GM18951 (cell line): ENCODE data around the gene DNAJC13.
"Not testable (repeated sequence)": the region's sequence is repeated elsewhere in the genome, so short reads cannot be mapped to it uniquely, and the experiment has no call there.

Experiments
- POLR2A ChIP-seq: IDR thresholded peaks from 4 replicates; pipeline ENCODE4 v1.6.1; 2011; ENCODE audit warnings: mild to moderate bottlenecking; ENCODE audit not compliant: insufficient read length, insufficient read depth; ENCODE audit errors: extremely low read depth
- in situ Hi-C: fragments of 300-500 bp; cut with MboI; formaldehyde crosslinking; loops from one replicate; pipeline ENCODE4 v1.12.0; 2022; ENCODE audit warnings: low sequenced_read_pairs, mixed read lengths, inconsistent platforms; ENCODE audit not compliant: unreplicated experiment

Gene DNAJC13

GRCh38 chr3:132395126-132395525 is 22.2 kb upstream of the DNAJC13 start:
- in situ Hi-C loops, result no loop called here
- TF ChIP-seq POLR2A, result no peak

GRCh38 chr3:132396255-132396654 is 21.0 kb upstream of the DNAJC13 start:
- no peak for TF ChIP-seq POLR2A
- in situ Hi-C loops, result no loop called here

GRCh38 chr3:132396776-132397175 is 20.5 kb upstream of the DNAJC13 start:
- in situ Hi-C loops, result not testable (repeated sequence)

- TF ChIP-seq POLR2A, result no peak
- in situ Hi-C loops, result no loop called here
These were observed 18.0 kb upstream of the DNAJC13 start for GRCh38 chr3:132399054-132399929.

GRCh38 chr3:132401255-132401654 is 16.0 kb upstream of the DNAJC13 start:
- in situ Hi-C loops, result loop anchor here (5.0 kb wide), 1 partner anchor 44 kb away; no protein-coding TSS in a partner anchor
- no peak for TF ChIP-seq POLR2A

GRCh38 chr3:132404276-132404675 is 13.0 kb upstream of the DNAJC13 start:
- TF ChIP-seq POLR2A, result no peak
- in situ Hi-C loops, result loop anchor here (5.0 kb wide), 1 partner anchor 47 kb away; no protein-coding TSS in a partner anchor

GRCh38 chr3:132405188-132405587 is 12.1 kb upstream of the DNAJC13 start:
- no peak for TF ChIP-seq POLR2A
- in situ Hi-C loops, result no loop called here

GRCh38 chr3:132405609-132406299 is 11.5 kb upstream of the DNAJC13 start:
- in situ Hi-C loops, result no loop called here
- no peak for TF ChIP-seq POLR2A

- no peak for TF ChIP-seq POLR2A
- in situ Hi-C loops, result no loop called here
These were observed 10.7 kb upstream of the DNAJC13 start for GRCh38 chr3:132406587-132406986.

GRCh38 chr3:132407025-132407424 is 10.3 kb upstream of the DNAJC13 start:
- no peak for TF ChIP-seq POLR2A
- in situ Hi-C loops, result no loop called here

- no peak for TF ChIP-seq POLR2A
- in situ Hi-C loops, result no loop called here
These were observed 2.5 kb upstream of the DNAJC13 start for GRCh38 chr3:132414841-132415240.

GRCh38 chr3:132416161-132416560 is 1.1 kb upstream of the DNAJC13 start:
- in situ Hi-C loops, result no loop called here
- no peak for TF ChIP-seq POLR2A

- in situ Hi-C loops, result no loop called here
- TF ChIP-seq POLR2A, result peak; percentile 37
These were observed 551 bp downstream of the DNAJC13 start for GRCh38 chr3:132417695-132418411.
